OCI-LY3 (cell line): ENCODE results near the gene SDK2.

Experiments used
- EZH2phosphoT487 ChIP-seq: fragments of 200-600 bp; shearing (Covaris generic); IDR thresholded peaks from 2 replicates; pipeline ENCODE4 v1.6.1; 2018; ENCODE audit warnings: antibody characterized with exemption, mixed run types, low read depth
- TF ChIP-seq, protein P1 (sequence below): fragments of 200-600, 300-600 bp; sonication (generic); IDR thresholded peaks from 2 replicates; pipeline ENCODE4 v1.5.1; 2014; ENCODE audit warnings: antibody characterized with exemption, low read length, low read depth

DNA sequence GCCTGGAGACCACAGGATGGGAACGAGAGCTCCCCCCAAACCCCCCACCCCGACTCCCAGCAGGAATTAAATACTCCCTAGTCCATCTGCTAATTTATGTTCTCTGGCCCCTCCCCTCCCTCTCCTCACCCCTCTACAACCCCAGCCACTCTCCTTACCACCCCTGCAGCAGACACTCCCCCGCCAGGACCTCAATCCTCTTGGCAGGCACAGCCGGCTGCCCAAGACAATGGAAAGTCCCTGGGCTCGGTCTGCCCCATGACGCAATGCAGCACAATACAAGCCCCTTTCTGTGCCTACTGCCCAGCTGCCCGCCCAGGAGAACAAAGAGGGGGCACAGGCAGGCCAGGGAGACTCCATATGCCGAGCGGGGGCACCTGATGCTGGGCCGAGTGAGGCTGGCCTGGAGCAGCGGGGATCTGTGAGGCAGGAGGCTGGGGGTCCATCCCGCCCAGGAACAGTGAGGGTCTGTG is 302.2 kb downstream of the SDK2 start:
- no peak for TF ChIP-seq EZH2phosphoT487
- TF ChIP-seq, protein P1, sequence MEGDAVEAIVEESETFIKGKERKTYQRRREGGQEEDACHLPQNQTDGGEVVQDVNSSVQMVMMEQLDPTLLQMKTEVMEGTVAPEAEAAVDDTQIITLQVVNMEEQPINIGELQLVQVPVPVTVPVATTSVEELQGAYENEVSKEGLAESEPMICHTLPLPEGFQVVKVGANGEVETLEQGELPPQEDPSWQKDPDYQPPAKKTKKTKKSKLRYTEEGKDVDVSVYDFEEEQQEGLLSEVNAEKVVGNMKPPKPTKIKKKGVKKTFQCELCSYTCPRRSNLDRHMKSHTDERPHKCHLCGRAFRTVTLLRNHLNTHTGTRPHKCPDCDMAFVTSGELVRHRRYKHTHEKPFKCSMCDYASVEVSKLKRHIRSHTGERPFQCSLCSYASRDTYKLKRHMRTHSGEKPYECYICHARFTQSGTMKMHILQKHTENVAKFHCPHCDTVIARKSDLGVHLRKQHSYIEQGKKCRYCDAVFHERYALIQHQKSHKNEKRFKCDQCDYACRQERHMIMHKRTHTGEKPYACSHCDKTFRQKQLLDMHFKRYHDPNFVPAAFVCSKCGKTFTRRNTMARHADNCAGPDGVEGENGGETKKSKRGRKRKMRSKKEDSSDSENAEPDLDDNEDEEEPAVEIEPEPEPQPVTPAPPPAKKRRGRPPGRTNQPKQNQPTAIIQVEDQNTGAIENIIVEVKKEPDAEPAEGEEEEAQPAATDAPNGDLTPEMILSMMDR, result no peak
